ENCODE measurements around the gene EGFL7. TPM values are rescaled to one million over a fixed set of nuclear protein-coding genes. Genes with fewer than 3 reads are reported as not detected.

EGFL7 gene
- polyA plus RNA-seq, 1 experiment, result 3.9 TPM

GRCh38 chr9:136667940-136668760, 5.4 kb downstream of the EGFL7 start:
- TF ChIP-seq CTCF (IDR thresholded peaks at IDR 0.05; ENCODE audit: low read depth, low read length), result no peak
- CTCF ChIA-PET, result no interaction called here

GRCh38 chr9:136668983-136669790, 6.5 kb downstream of the EGFL7 start:
- POLR2A ChIA-PET, result no interaction called here
- H3K27ac ChIP-seq (ENCODE audit: low read depth, low read length), result no peak overlapping the region
- no peak overlapping the region for H3K4me3 ChIP-seq (ENCODE audit: low read depth, low read length)
- no peak for DNase-seq (ENCODE audit: low read depth, low spot score)
- CTCF ChIA-PET, result no interaction called here
- TF ChIP-seq CTCF (IDR thresholded peaks at IDR 0.05; ENCODE audit: low read depth, low read length), result no peak
- H3K9me3 ChIP-seq (ENCODE audit: control insufficient read depth, insufficient read depth, low read length), result no peaks in the 10 kb centered on the region; the same call in 1 of the 2 replicates
- H3K27me3 ChIP-seq (ENCODE audit: control insufficient read depth, insufficient read depth, low read length), result peaks cover 17% of the 10 kb centered on the region

More at GRCh38 chr9:136667940-136668760, 5.4 kb downstream of the EGFL7 start:
- no peak overlapping the region for H3K27ac ChIP-seq (ENCODE audit: low read depth, low read length)
- no peak for DNase-seq (ENCODE audit: low read depth, low spot score)
- POLR2A ChIA-PET, result no interaction called here
- no peak overlapping the region for H3K4me3 ChIP-seq (ENCODE audit: low read depth, low read length)
- peaks cover 18% of the 10 kb centered on the region for H3K27me3 ChIP-seq (ENCODE audit: control insufficient read depth, insufficient read depth, low read length)
- no peaks in the 10 kb centered on the region; the same call in 1 of the 2 replicates for H3K9me3 ChIP-seq (ENCODE audit: control insufficient read depth, insufficient read depth, low read length)

- Histone ChIP-seq H3K4me3 (ENCODE audit: low read depth, low read length) (no peak overlapping the region), H3K9me3 (ENCODE audit: control insufficient read depth, insufficient read depth, low read length) (no peaks in the 10 kb centered on the region; the same call in 1 of the 2 replicates), H3K27ac (ENCODE audit: low read depth, low read length) (no peak overlapping the region), H3K27me3 (ENCODE audit: control insufficient read depth, insufficient read depth, low read length) (peaks cover 15% of the 10 kb centered on the region)
- DNase-seq (ENCODE audit: low read depth, low spot score), result no peak
- no peak for TF ChIP-seq CTCF (IDR thresholded peaks at IDR 0.05; ENCODE audit: low read depth, low read length)
- POLR2A ChIA-PET, result no interaction called here
- CTCF ChIA-PET, result no interaction called here
These were observed 7.2 kb downstream of the EGFL7 start for GRCh38 chr9:136669791-136670464.

- DNase-seq (ENCODE audit: low read depth, low spot score), result no peak
- Histone ChIP-seq H3K27ac (ENCODE audit: low read depth, low read length) (no peak overlapping the region), H3K27me3 (ENCODE audit: control insufficient read depth, insufficient read depth, low read length) (peaks cover 12% of the 10 kb centered on the region), H3K4me3 (ENCODE audit: low read depth, low read length) (no peak overlapping the region), H3K9me3 (ENCODE audit: control insufficient read depth, insufficient read depth, low read length) (no peaks in the 10 kb centered on the region; the same call in 1 of the 2 replicates)
- ChIA-PET CTCF (interaction anchor here (0.7 to 3.0 kb wide), 9 partner anchors 10 to 187 kb away, joined by 3 to 15 read pairs (median 5); no protein-coding TSS in a partner anchor), POLR2A (no interaction called here)
- no peak for TF ChIP-seq CTCF (IDR thresholded peaks at IDR 0.05; ENCODE audit: low read depth, low read length)
These were observed 8.0 kb downstream of the EGFL7 start for GRCh38 chr9:136670576-136671253.
